CD4-positive, alpha-beta T cell (primary cell): ENCODE measurements around the gene IKBKG. TPM values are rescaled to one million over a fixed set of nuclear protein-coding genes. Genes with fewer than 3 reads are reported as not detected.

Experiments used
- ATAC-seq: fragments of 200-7000 bp; cut with Tn5 transposase; one replicate; pipeline ENCODE4 v1.10.0; 2022; ENCODE audit warnings: mild to moderate bottlenecking; ENCODE audit not compliant: poor library complexity
- CTCF ChIA-PET: fragments of 350-600 bp; sonication (Branson Sonifier 250); formaldehyde crosslinking; loops from one replicate; lab custom pipeline; 2021; ENCODE audit warnings: antibody characterized with exemption, inconsistent platforms; lab: Charles Lee
- POLR2A ChIA-PET: fragments of 350-600 bp; sonication (Branson Sonifier 250); formaldehyde crosslinking; loops from one replicate; lab custom pipeline; 2021; ENCODE audit warnings: antibody characterized with exemption, inconsistent platforms; lab: Charles Lee
- DNase-seq, 14 experiments: peaks; one replicate each; pipeline ENCODE4 v3.0.0-alpha.2; 2013 to 2020; ENCODE audit warnings: mixed read lengths in 2 of 14
- H3K27ac ChIP-seq, 2 donors: one replicate each; pipeline versions ENCODE4 v1.5.1 to v1.7.0; 2013; ENCODE audit warnings: low read length in 2 of 2, low read depth in 1 of 2, mild to moderate bottlenecking in 1 of 2
- H3K27me3 ChIP-seq, 2 experiments: 1 replicate in 1 of 2; 2 replicates in 1 of 2; pipeline versions ENCODE4 v1.6.1 to v1.7.0; 2013; ENCODE audit warnings: low read length in 2 of 2, control low read depth in 1 of 2, mild to moderate bottlenecking in 1 of 2, moderate library complexity in 1 of 2; ENCODE audit not compliant: insufficient read depth in 2 of 2, control insufficient read depth in 1 of 2
- H3K36me3 ChIP-seq: one replicate; pipeline ENCODE4 v1.6.1; 2013; ENCODE audit warnings: low read length, control low read depth; ENCODE audit not compliant: insufficient read depth
- H3K4me1 ChIP-seq: one replicate; pipeline ENCODE4 v1.6.1; 2013; ENCODE audit warnings: low read length, control low read depth; ENCODE audit not compliant: insufficient read depth
- H3K4me3 ChIP-seq: one replicate; pipeline ENCODE4 v1.5.1; 2013; ENCODE audit warnings: mild to moderate bottlenecking, low read length, moderate library complexity
- H3K9me3 ChIP-seq, 2 experiments: 1 replicate in 1 of 2; 2 replicates in 1 of 2; pipeline versions ENCODE4 v1.6.1 to v1.7.0; 2013; ENCODE audit warnings: low read length in 2 of 2, mild to moderate bottlenecking in 2 of 2, control low read depth in 1 of 2, moderate library complexity in 1 of 2; ENCODE audit not compliant: control insufficient read depth in 1 of 2, insufficient read depth in 1 of 2
- H3K27ac Mint-ChIP-seq: one replicate; pipeline ENCODE4 v1.8.0; 2020; ENCODE audit warnings: mixed read lengths
- H3K27me3 Mint-ChIP-seq: one replicate; pipeline ENCODE4 v1.8.0; 2021; ENCODE audit warnings: mixed read lengths
- H3K36me3 Mint-ChIP-seq: one replicate; pipeline ENCODE4 v1.8.0; 2021; ENCODE audit warnings: low read depth, mixed read lengths
- H3K4me1 Mint-ChIP-seq: one replicate; pipeline ENCODE4 v1.8.0; 2021; ENCODE audit warnings: low read depth, mixed read lengths
- H3K4me3 Mint-ChIP-seq: one replicate; pipeline ENCODE4 v1.8.0; 2020; ENCODE audit warnings: mild to moderate bottlenecking, mixed read lengths
- H3K9me3 Mint-ChIP-seq: one replicate; pipeline ENCODE4 v1.8.0; 2020; ENCODE audit warnings: mixed read lengths
- intact Hi-C, 2 experiments: fragments of 100-400 bp; cut with DNase I in 1 of 2; cut with micrococcal nuclease in 1 of 2; formaldehyde crosslinking; loops; one replicate each; pipeline versions ENCODE4 v1.15.1 to v1.9.0; 2023 to 2025; cut with DNase I, micrococcal nuclease
- total RNA-seq, 174 experiments: library from RNA in 2 of 174; stranded (reverse) in 2 of 174; gene quantifications; one replicate each; pipeline ENCODE4 v1.2.3 and lab custom pipeline; 2021 to 2026
- TF ChIP-seq, protein P1 (sequence below): fragments of 200-600 bp; IDR thresholded peaks from one replicate; pipeline ENCODE4 v1.8.0; 2022; ENCODE audit warnings: antibody characterized with exemption, mild to moderate bottlenecking

IKBKG gene
- total RNA-seq, 2 experiments from 2014 or later: 26.2 to 27.2 TPM

DNA sequence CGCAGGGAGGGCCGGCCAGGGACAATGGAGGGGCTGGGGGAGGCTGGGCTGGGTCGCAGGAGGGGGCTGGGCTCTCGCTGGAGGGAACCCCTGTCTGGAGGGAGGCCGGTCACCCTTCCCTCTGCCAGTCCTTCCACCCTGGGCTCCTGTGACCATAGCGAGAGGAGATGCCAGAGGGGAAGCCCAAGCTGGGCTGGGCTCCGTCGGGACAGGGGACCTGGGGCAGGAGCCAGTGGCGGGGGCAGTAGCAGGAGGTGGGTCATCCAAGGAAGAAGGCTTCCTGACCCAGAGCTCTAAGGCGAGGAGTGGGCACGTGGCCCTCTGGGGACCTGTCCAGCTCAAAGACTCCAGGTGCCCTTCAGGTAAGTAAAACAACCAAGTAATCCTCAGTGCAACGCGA is 54.8 kb downstream of the IKBKG start:
- ChIA-PET POLR2A (no interaction called here), CTCF (no interaction called here)
- DNase-seq: no peak
- H3K27me3 Mint-ChIP-seq: no peaks in the 10 kb centered on the region
- Histone ChIP-seq H3K4me1 (no peaks in the 10 kb centered on the region), H3K27me3 (no peaks in the 10 kb centered on the region), H3K36me3 (no peaks in the 10 kb centered on the region), H3K9me3 (no peaks in the 10 kb centered on the region), H3K27ac (no peak overlapping the region), H3K4me3 (no peak overlapping the region)
- no peak overlapping the region for H3K4me3 Mint-ChIP-seq
- peaks cover 5% of the 10 kb centered on the region for H3K4me1 Mint-ChIP-seq
- TF ChIP-seq, protein P1, sequence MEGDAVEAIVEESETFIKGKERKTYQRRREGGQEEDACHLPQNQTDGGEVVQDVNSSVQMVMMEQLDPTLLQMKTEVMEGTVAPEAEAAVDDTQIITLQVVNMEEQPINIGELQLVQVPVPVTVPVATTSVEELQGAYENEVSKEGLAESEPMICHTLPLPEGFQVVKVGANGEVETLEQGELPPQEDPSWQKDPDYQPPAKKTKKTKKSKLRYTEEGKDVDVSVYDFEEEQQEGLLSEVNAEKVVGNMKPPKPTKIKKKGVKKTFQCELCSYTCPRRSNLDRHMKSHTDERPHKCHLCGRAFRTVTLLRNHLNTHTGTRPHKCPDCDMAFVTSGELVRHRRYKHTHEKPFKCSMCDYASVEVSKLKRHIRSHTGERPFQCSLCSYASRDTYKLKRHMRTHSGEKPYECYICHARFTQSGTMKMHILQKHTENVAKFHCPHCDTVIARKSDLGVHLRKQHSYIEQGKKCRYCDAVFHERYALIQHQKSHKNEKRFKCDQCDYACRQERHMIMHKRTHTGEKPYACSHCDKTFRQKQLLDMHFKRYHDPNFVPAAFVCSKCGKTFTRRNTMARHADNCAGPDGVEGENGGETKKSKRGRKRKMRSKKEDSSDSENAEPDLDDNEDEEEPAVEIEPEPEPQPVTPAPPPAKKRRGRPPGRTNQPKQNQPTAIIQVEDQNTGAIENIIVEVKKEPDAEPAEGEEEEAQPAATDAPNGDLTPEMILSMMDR: no peak
- no peak for ATAC-seq
- intact Hi-C loops: no loop called here
- H3K9me3 Mint-ChIP-seq: no peaks in the 10 kb centered on the region
- no peak overlapping the region for H3K27ac Mint-ChIP-seq
- no peaks in the 10 kb centered on the region for H3K36me3 Mint-ChIP-seq

DNA sequence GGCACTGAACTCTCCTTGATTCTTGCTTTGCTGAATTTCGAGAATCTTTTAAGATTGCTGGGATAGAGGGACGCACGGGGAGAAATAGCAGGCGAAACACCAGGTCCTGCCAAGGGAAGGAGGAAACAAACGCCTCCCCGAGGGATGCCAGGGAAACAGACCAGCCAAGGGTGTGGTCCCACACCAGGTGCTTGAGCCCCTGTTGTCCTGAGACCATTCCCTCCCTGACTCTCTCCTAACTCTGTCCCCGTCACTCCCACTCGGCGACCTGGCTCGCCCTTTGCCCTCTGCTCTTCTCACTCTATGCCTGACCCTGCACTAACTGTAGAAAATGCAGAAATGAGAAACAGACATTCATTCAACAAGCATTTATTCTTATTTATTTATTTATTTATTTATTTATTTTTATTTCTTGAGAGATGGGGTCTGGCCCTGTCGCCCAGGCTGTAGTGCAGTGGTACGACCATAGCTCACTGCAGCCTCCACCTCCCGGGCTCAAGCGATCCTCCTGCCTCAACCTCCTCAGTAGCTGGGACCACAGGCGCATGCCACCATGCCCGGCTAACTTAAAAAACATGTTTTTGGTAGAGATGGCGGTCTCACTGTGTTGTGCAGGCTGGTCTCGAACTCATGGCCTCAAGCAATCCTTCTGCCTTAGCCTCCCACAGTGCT is 55.5 kb downstream of the IKBKG start:
- ATAC-seq (no peak), DNase-seq (no peak)
- intact Hi-C loops: no loop called here
- POLR2A ChIA-PET: no interaction called here
- Mint-ChIP-seq H3K4me1 (peaks cover 5% of the 10 kb centered on the region), H3K9me3 (no peaks in the 10 kb centered on the region), H3K27ac (no peak overlapping the region), H3K27me3 (no peaks in the 10 kb centered on the region), H3K4me3 (no peak overlapping the region), H3K36me3 (no peaks in the 10 kb centered on the region)
- H3K36me3 ChIP-seq: no peaks in the 10 kb centered on the region
- no peaks in the 10 kb centered on the region for H3K27me3 ChIP-seq
- TF ChIP-seq, protein P1: no peak
- CTCF ChIA-PET: no interaction called here
- H3K27ac ChIP-seq: no peak overlapping the region
- no peaks in the 10 kb centered on the region for H3K4me1 ChIP-seq
- H3K4me3 ChIP-seq: no peak overlapping the region
- no peaks in the 10 kb centered on the region for H3K9me3 ChIP-seq

DNA sequence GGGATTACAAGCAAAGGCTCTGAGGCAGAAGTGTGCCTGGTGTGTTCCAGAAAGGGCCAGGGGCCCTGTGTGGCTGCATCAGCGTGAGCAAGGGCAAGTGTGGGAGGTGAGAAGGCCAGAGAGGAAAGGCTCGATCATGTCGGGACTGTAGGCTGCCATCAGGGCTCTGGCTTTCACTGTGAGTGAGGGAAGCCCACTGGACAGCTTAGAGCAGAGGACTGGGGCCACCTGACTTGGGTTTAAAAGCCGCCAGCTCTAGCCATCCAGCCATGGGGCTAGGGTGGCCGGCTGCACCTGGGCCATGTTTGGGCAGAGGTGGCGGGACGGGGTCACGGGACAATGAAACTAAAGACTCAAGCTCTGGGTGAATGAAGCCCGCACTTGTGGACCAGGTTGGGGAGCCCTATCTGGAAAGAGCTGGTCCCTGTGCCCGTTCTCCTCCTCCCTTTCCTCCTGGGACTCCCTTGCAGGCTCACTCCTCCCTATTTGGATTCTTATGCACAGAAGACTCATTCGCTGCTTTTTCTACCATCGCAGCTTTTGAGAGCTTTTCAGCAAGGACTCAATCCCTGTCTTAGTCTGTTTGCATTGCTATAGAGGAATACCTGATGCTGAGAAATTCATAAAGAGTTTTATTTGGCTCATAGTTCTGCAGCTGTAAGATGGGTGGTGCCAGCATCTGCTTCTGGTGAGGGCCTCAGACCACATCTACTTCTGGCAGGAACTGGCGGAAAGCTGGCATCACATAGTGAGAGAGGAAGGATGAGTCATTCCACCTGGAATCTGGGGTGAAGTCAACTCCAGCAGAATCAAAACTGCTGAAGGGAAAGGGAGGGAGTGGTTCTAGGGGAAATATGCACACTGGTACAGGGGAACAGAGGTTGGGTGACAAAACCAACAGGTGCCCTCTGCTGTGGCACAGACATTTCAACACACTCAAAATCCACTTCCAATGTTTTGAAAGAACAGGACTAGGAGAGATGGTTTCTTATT is 56.3 kb downstream of the IKBKG start:
- no peak overlapping the region for H3K4me3 ChIP-seq
- intact Hi-C loops: no loop called here
- Mint-ChIP-seq H3K27ac (no peak overlapping the region), H3K36me3 (no peaks in the 10 kb centered on the region), H3K4me1 (peaks cover 5% of the 10 kb centered on the region), H3K4me3 (no peak overlapping the region), H3K27me3 (no peaks in the 10 kb centered on the region), H3K9me3 (no peaks in the 10 kb centered on the region)
- no peak overlapping the region for H3K27ac ChIP-seq
- peak in 1 of 14 experiments; percentile 3 for DNase-seq
- ATAC-seq: no peak
- CTCF ChIA-PET: no interaction called here
- POLR2A ChIA-PET: no interaction called here
- no peaks in the 10 kb centered on the region for H3K9me3 ChIP-seq
- H3K27me3 ChIP-seq: no peaks in the 10 kb centered on the region
- no peaks in the 10 kb centered on the region for H3K36me3 ChIP-seq
- TF ChIP-seq, protein P1: no peak
- H3K4me1 ChIP-seq: no peaks in the 10 kb centered on the region
